ENCODE results near the gene RELB. TPM values are rescaled to one million over a fixed set of nuclear protein-coding genes. Genes with fewer than 3 reads are reported as not detected.

The RELB gene
- polyA plus RNA-seq, 2 of the 4 experiments (the other 2 are of a cell fraction) = 8.1 to 9.6 TPM

- ATAC-seq = no peak
- no peak for DNase-seq (ENCODE audit: low read depth in 1 of 2, low spot score in 1 of 2)
- ChIA-PET CTCF (interaction anchor here (0.9 to 4.2 kb wide), 2 partner anchors 16 to 92 kb away, joined by 3 to 21 read pairs; no protein-coding TSS in a partner anchor), POLR2A (no interaction called here)
- Histone ChIP-seq H3K4me2 (no peak overlapping the region), H3K4me3 (no peak overlapping the region), H3K27ac (no peak overlapping the region), H3K4me1 (no peaks in the 10 kb centered on the region), H3K9me3 (no peaks in the 10 kb centered on the region)
- whole genome bisulfite sequencing (ENCODE audit: missing lambda C conversion rate) = 97% methylated on average over 5 of the region's 5 CpGs
- TF ChIP-seq CHD4 (IDR thresholded peaks at IDR 0.05; ENCODE audit: borderline replicate concordance) = no peak
- TF ChIP-seq KDM5A (IDR thresholded peaks at IDR 0.05) = no peak
- TF ChIP-seq, protein P1, sequence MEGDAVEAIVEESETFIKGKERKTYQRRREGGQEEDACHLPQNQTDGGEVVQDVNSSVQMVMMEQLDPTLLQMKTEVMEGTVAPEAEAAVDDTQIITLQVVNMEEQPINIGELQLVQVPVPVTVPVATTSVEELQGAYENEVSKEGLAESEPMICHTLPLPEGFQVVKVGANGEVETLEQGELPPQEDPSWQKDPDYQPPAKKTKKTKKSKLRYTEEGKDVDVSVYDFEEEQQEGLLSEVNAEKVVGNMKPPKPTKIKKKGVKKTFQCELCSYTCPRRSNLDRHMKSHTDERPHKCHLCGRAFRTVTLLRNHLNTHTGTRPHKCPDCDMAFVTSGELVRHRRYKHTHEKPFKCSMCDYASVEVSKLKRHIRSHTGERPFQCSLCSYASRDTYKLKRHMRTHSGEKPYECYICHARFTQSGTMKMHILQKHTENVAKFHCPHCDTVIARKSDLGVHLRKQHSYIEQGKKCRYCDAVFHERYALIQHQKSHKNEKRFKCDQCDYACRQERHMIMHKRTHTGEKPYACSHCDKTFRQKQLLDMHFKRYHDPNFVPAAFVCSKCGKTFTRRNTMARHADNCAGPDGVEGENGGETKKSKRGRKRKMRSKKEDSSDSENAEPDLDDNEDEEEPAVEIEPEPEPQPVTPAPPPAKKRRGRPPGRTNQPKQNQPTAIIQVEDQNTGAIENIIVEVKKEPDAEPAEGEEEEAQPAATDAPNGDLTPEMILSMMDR (IDR thresholded peaks at IDR 0.05) = no peak
- no peak for TF ChIP-seq MAFK (IDR thresholded peaks at IDR 0.05; ENCODE audit: partially characterized antibody)
- TF ChIP-seq, protein P2, sequence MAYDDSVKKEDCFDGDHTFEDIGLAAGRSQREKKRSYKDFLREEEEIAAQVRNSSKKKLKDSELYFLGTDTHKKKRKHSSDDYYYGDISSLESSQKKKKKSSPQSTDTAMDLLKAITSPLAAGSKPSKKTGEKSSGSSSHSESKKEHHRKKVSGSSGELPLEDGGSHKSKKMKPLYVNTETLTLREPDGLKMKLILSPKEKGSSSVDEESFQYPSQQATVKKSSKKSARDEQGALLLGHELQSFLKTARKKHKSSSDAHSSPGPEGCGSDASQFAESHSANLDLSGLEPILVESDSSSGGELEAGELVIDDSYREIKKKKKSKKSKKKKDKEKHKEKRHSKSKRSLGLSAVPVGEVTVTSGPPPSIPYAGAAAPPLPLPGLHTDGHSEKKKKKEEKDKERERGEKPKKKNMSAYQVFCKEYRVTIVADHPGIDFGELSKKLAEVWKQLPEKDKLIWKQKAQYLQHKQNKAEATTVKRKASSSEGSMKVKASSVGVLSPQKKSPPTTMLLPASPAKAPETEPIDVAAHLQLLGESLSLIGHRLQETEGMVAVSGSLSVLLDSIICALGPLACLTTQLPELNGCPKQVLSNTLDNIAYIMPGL (CRISPR knock-in tag; IDR thresholded peaks at IDR 0.05; ENCODE audit: borderline replicate concordance) = no peak
- TF ChIP-seq HOXA7 (CRISPR knock-in tag; IDR thresholded peaks at IDR 0.05) = no peak
- no peak for TF ChIP-seq TFCP2L1 (CRISPR knock-in tag; IDR thresholded peaks at IDR 0.05)
- no peak for TF ChIP-seq FOSB (CRISPR knock-in tag; IDR thresholded peaks at IDR 0.05)
- TF ChIP-seq ELK1 (IDR thresholded peaks at IDR 0.05; ENCODE audit: low read depth, low read length) = no peak
- no peak for FAIRE-seq
Measured at GRCh38 chr19:44968118-44968517, 33.1 kb upstream of the RELB start.

DNA sequence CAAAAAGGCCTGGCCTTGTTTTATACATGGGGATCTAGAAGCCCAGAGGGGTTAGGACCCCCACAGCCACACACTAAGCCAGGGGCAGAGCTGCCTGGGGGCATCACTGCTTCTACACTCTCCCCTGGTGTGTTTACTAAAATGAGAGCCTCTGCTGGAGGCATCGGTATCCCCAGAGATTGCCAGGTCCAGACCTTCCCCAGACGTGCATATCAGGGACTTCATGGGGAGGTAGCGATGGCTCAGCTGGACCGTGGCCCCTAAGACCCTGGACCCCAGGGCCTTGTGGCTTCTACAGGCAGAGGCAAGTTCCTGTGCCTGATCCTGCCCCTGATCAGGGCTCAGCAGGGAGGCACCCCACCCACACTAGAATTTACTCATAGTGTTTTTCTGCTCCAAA lies 32.6 kb upstream of the RELB start:
- FAIRE-seq (no peak), DNase-seq (ENCODE audit: low read depth in 1 of 2, low spot score in 1 of 2) (no peak), ATAC-seq (no peak)
- H3K27ac ChIP-seq = no peak overlapping the region
- no peaks in the 10 kb centered on the region for H3K9me3 ChIP-seq
- no peak overlapping the region for H3K4me2 ChIP-seq
- TF ChIP-seq JUN (IDR thresholded peaks at IDR 0.05) (no peak), EP300 (IDR thresholded peaks at IDR 0.05) (no peak), NR3C1 (IDR thresholded peaks at IDR 0.05) (no peak), TFCP2L1 (CRISPR knock-in tag; IDR thresholded peaks at IDR 0.05) (no peak), ZSCAN20 (CRISPR knock-in tag; IDR thresholded peaks at IDR 0.05) (no peak), FOXS1 (CRISPR knock-in tag; IDR thresholded peaks at IDR 0.05) (no peak), CBX2 (IDR thresholded peaks at IDR 0.05; ENCODE audit: borderline replicate concordance, low read depth) (no peak), POLR2A (IDR thresholded peaks at IDR 0.05; ENCODE audit: low read length) (no peak), HOXA7 (CRISPR knock-in tag; IDR thresholded peaks at IDR 0.05) (no peak), PBX3 (IDR thresholded peaks at IDR 0.05) (no peak), CHD4 (IDR thresholded peaks at IDR 0.05; ENCODE audit: borderline replicate concordance) (no peak), ESRRA (IDR thresholded peaks at IDR 0.05; ENCODE audit: borderline replicate concordance, low read length) (no peak), HOXB5 (CRISPR knock-in tag; IDR thresholded peaks at IDR 0.05) (no peak), PHF8 (IDR thresholded peaks at IDR 0.05; ENCODE audit: borderline replicate concordance, low read depth) (no peak), ZFP36 (IDR thresholded peaks at IDR 0.05; ENCODE audit: borderline replicate concordance, partially characterized antibody) (no peak), CHD2 (IDR thresholded peaks at IDR 0.05; ENCODE audit: low read length, partially characterized antibody) (no peak), RAD21 (conservative IDR thresholded peaks at IDR 0.05 in 1 of 2, IDR thresholded peaks at IDR 0.05 in 1 of 2) (no peak), RNF2 (IDR thresholded peaks at IDR 0.05; ENCODE audit: borderline replicate concordance, low read depth) (no peak)
- TF ChIP-seq, protein P3, sequence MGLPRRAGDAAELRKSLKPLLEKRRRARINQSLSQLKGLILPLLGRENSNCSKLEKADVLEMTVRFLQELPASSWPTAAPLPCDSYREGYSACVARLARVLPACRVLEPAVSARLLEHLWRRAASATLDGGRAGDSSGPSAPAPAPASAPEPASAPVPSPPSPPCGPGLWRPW (IDR thresholded peaks at IDR 0.05) = no peak
- TF ChIP-seq, protein P4, sequence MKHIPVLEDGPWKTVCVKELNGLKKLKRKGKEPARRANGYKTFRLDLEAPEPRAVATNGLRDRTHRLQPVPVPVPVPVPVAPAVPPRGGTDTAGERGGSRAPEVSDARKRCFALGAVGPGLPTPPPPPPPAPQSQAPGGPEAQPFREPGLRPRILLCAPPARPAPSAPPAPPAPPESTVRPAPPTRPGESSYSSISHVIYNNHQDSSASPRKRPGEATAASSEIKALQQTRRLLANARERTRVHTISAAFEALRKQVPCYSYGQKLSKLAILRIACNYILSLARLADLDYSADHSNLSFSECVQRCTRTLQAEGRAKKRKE (CRISPR knock-in tag; IDR thresholded peaks at IDR 0.05; ENCODE audit: low read depth) = no peak
- no peak overlapping the region for H3K4me3 ChIP-seq
- WGBS (ENCODE audit: missing lambda C conversion rate) = 100% methylated on average over 4 of the region's 4 CpGs
- ChIA-PET POLR2A (no interaction called here), CTCF (interaction anchor here (0.8 to 1.3 kb wide), 2 partner anchors 8 to 16 kb away, joined by 3 read pairs; no protein-coding TSS in a partner anchor)
- H3K4me1 ChIP-seq = no peaks in the 10 kb centered on the region

Data from A549 (cell line).